Thyroid gland (tissue), 4 donors: ENCODE data around the gene LDB3. TPM values are rescaled to one million over a fixed set of nuclear protein-coding genes. Genes with fewer than 3 reads are reported as not detected.

ENCODE experiments used
- DNase-seq, 2 donors: peaks; one replicate each; pipeline ENCODE4 v3.0.0-alpha.2; 2019
- H3K27ac ChIP-seq, 3 donors: fragments of 200-600 bp; sonication (generic); 1 replicate in 2 of 3; 2 replicates in 1 of 3; pipeline ENCODE4 v1.5.1; 2016 to 2019; ENCODE audit warnings: mild to moderate bottlenecking in 1 of 3, moderate library complexity in 1 of 3
- H3K27me3 ChIP-seq: fragments of 200-600 bp; sonication (generic); one replicate; pipeline ENCODE4 v1.5.1; 2019
- H3K36me3 ChIP-seq, 2 donors: fragments of 200-600 bp; sonication (generic); one replicate each; pipeline ENCODE4 v1.5.1; 2016 to 2019
- H3K4me1 ChIP-seq, 2 donors: fragments of 200-600 bp; sonication (generic); one replicate each; pipeline ENCODE4 v1.5.1; 2017 to 2019
- H3K4me3 ChIP-seq, 3 donors: fragments of 200-600 bp; sonication (generic); replicated peaks in 1 of 3; 1 replicate in 2 of 3; 2 replicates in 1 of 3; pipeline ENCODE4 v1.5.1; 2016; ENCODE audit warnings: mild to moderate bottlenecking in 1 of 3
- H3K9me3 ChIP-seq: fragments of 200-600 bp; sonication (generic); one replicate; pipeline ENCODE4 v1.5.1; 2017
- POLR2A ChIP-seq, 2 donors: fragments of 450-650 bp; IDR thresholded peaks; one replicate each; pipeline ENCODE4 v1.6.1; 2017; ENCODE audit warnings: antibody characterized with exemption in 2 of 2, mild to moderate bottlenecking in 2 of 2, moderate library complexity in 1 of 2
- WGBS, 2 donors: methylation state at CpG; one replicate each; pipeline ENCODE4 v1.1.5; 2017; 5-methylcytosine and 5-hydroxymethylcytosine counted together
- intact Hi-C: fragments of 100-400 bp; cut with DNase I; formaldehyde crosslinking; loops from one replicate; pipeline ENCODE4 v1.15.1; 2023
- total RNA-seq, 4 donors: library from RNA; depleted of rRNA; stranded (reverse); fragments of >200 nt; gene quantifications; one replicate each; pipeline ENCODE4 v1.2.3, GENCODE V29; 2016
- TF ChIP-seq, protein P1 (sequence below), 6 experiments: fragments of 200-600 bp in 3 of 6; fragments of 450-650 bp in 3 of 6; sonication (generic) in 3 of 6; IDR thresholded peaks; one replicate each; pipeline ENCODE4 v1.5.1; 2016 to 2019; ENCODE audit warnings: antibody characterized with exemption in 6 of 6, mild to moderate bottlenecking in 2 of 6, inconsistent platforms in 1 of 6, moderate library complexity in 1 of 6

The LDB3 gene
- total RNA-seq, 4 donors from 2014 or later: 1.5 to 5.5 (median 1.9) TPM

GRCh38 chr10:86658261-86658741 is 10.0 kb upstream of the LDB3 start:
- Histone ChIP-seq H3K9me3 (no peaks in the 10 kb centered on the region), H3K27ac (no peak overlapping the region), H3K36me3 (no peaks in the 10 kb centered on the region), H3K27me3 (no peaks in the 10 kb centered on the region), H3K4me3 (no peak overlapping the region), H3K4me1 (no peaks in the 10 kb centered on the region)
- DNase-seq: peak in 1 of 2 donors; percentile 1
- intact Hi-C loops: no loop called here
- no peak for TF ChIP-seq POLR2A (IDR thresholded peaks at IDR 0.05)
- TF ChIP-seq, protein P1, sequence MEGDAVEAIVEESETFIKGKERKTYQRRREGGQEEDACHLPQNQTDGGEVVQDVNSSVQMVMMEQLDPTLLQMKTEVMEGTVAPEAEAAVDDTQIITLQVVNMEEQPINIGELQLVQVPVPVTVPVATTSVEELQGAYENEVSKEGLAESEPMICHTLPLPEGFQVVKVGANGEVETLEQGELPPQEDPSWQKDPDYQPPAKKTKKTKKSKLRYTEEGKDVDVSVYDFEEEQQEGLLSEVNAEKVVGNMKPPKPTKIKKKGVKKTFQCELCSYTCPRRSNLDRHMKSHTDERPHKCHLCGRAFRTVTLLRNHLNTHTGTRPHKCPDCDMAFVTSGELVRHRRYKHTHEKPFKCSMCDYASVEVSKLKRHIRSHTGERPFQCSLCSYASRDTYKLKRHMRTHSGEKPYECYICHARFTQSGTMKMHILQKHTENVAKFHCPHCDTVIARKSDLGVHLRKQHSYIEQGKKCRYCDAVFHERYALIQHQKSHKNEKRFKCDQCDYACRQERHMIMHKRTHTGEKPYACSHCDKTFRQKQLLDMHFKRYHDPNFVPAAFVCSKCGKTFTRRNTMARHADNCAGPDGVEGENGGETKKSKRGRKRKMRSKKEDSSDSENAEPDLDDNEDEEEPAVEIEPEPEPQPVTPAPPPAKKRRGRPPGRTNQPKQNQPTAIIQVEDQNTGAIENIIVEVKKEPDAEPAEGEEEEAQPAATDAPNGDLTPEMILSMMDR (IDR thresholded peaks at IDR 0.05): no peak
- 83 to 97% methylated on average over 9 to 12 of the region's 12 CpGs for WGBS, 2 donors

GRCh38 chr10:86658751-86659150 is 9.6 kb upstream of the LDB3 start:
- H3K27ac ChIP-seq: no peak overlapping the region
- DNase-seq: no peak
- no peaks in the 10 kb centered on the region for H3K36me3 ChIP-seq
- no peaks in the 10 kb centered on the region for H3K4me1 ChIP-seq
- TF ChIP-seq POLR2A (IDR thresholded peaks at IDR 0.05): no peak
- TF ChIP-seq, protein P1 (IDR thresholded peaks at IDR 0.05): no peak
- 90 to 92% methylated on average over 3 of the region's 3 CpGs for WGBS, 2 donors
- H3K27me3 ChIP-seq: no peaks in the 10 kb centered on the region
- no peak overlapping the region for H3K4me3 ChIP-seq
- intact Hi-C loops: no loop called here
- no peaks in the 10 kb centered on the region for H3K9me3 ChIP-seq

GRCh38 chr10:86659161-86659691 is 9.1 kb upstream of the LDB3 start:
- Histone ChIP-seq H3K27me3 (no peaks in the 10 kb centered on the region), H3K9me3 (no peaks in the 10 kb centered on the region), H3K4me3 (no peak overlapping the region), H3K4me1 (no peaks in the 10 kb centered on the region), H3K36me3 (no peaks in the 10 kb centered on the region), H3K27ac (no peak overlapping the region)
- no peak for DNase-seq
- TF ChIP-seq POLR2A (IDR thresholded peaks at IDR 0.05): no peak
- TF ChIP-seq, protein P1 (IDR thresholded peaks at IDR 0.05): no peak
- 84 to 86% methylated on average over 18 to 19 of the region's 19 CpGs for WGBS, 2 donors
- intact Hi-C loops: no loop called here

DNA sequence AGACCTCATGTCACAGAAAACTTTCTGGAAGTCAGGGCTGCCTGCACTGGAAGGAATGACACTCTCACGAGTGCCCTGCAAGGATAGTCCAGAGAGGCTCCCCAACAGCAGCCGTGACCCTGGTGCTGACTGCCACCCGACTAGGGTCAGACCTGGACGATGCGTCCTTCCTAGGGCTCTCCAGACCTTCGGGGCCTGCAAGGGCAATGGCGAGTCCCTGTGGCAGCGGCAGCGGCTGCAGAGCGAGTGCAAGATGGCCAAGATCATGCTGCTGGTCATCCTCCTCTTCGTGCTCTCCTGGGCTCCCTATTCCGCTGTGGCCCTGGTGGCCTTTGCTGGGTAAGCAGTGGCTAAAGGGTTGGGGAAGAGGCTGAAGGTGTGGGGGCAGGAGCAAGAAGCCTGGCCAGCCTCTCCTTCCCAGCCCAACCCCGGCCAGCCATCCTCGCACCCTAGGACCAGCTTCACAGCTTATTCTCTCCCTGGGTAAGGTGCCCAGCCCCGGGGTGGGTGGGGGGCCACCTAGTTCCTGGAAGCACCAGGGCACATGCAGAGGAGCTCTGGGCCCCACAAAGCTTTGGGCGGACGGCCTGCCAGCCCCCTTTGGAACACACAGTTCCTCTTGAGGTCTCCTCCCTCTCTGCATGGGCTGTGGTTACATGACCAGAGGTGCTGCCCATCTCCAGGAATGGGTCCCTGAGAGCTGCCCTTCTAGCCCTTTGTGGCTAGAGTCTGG is 8.4 kb upstream of the LDB3 start:
- Histone ChIP-seq H3K9me3 (no peaks in the 10 kb centered on the region), H3K27ac (no peak overlapping the region), H3K36me3 (no peaks in the 10 kb centered on the region), H3K4me1 (no peaks in the 10 kb centered on the region), H3K27me3 (no peaks in the 10 kb centered on the region), H3K4me3 (no peak overlapping the region)
- TF ChIP-seq, protein P1 (IDR thresholded peaks at IDR 0.05): no peak
- TF ChIP-seq POLR2A (IDR thresholded peaks at IDR 0.05): no peak
- intact Hi-C loops: no loop called here
- 93 to 97% methylated on average over 9 to 17 of the region's 17 CpGs for WGBS, 2 donors
- no peak for DNase-seq
